Measurements from ENCODE around the gene CREBBP. TPM values are rescaled to one million over a fixed set of nuclear protein-coding genes. Genes with fewer than 3 reads are reported as not detected.
A peak's percentile ranks its signal among the peaks of the same experiment; 100 is the strongest.

CREBBP gene
- total and polyA plus RNA-seq, 9 of the 15 experiments (the other 6 are each of a cell fraction or from before 2014, with no cell fraction given), result 0.70 to 24.8 (median 5.6) TPM

DNA sequence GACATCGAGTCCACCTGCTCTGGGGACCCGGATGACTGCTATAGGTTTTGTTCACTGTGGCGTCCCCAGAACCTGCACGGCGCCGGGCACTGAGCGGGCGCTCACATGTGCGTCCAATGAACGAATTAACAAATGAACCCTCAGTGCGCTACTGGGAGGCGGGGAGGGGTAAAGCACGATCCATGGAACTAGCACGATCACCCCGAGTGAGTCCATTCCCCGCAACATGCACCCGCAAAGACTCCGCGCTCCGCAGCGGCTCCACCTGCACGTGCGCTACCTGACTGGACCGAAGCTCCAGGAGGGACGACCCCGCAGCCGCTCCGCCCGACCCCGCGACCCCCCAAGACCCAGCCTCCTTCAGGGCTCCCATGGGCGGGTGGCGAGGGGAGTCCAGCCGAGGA is 163.7 kb downstream of the CREBBP start (continued):
- TF ChIP-seq SRSF7 (optimal IDR thresholded peaks at IDR 0.05; ENCODE audit: low read depth, low read length) (no peak), NFRKB (IDR thresholded peaks at IDR 0.05; ENCODE audit: low read depth) (0 out of 2 replicates have a peak, but pooled peaks have one; percentile 25), ARNT (IDR thresholded peaks at IDR 0.05) (no peak), NELFE (IDR thresholded peaks at IDR 0.05; ENCODE audit: insufficient read depth, insufficient read length) (no peak), RAD51 (IDR thresholded peaks at IDR 0.05; ENCODE audit: borderline replicate concordance, low read depth) (no peak), ARID1B (IDR thresholded peaks at IDR 0.05) (no peak), ZC3H8 (IDR thresholded peaks at IDR 0.05) (no peak), ZNF347 (CRISPR knock-in tag; IDR thresholded peaks at IDR 0.05; ENCODE audit: low read depth) (no peak)
- TF ChIP-seq, protein P1, sequence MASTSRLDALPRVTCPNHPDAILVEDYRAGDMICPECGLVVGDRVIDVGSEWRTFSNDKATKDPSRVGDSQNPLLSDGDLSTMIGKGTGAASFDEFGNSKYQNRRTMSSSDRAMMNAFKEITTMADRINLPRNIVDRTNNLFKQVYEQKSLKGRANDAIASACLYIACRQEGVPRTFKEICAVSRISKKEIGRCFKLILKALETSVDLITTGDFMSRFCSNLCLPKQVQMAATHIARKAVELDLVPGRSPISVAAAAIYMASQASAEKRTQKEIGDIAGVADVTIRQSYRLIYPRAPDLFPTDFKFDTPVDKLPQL (IDR thresholded peaks at IDR 0.05; ENCODE audit: extremely low read depth, insufficient read length), result no peak
- TF ChIP-seq, protein P2, sequence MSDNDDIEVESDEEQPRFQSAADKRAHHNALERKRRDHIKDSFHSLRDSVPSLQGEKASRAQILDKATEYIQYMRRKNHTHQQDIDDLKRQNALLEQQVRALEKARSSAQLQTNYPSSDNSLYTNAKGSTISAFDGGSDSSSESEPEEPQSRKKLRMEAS (CRISPR knock-in tag; IDR thresholded peaks at IDR 0.05), result peak; percentile 59
- TF ChIP-seq, protein P3, sequence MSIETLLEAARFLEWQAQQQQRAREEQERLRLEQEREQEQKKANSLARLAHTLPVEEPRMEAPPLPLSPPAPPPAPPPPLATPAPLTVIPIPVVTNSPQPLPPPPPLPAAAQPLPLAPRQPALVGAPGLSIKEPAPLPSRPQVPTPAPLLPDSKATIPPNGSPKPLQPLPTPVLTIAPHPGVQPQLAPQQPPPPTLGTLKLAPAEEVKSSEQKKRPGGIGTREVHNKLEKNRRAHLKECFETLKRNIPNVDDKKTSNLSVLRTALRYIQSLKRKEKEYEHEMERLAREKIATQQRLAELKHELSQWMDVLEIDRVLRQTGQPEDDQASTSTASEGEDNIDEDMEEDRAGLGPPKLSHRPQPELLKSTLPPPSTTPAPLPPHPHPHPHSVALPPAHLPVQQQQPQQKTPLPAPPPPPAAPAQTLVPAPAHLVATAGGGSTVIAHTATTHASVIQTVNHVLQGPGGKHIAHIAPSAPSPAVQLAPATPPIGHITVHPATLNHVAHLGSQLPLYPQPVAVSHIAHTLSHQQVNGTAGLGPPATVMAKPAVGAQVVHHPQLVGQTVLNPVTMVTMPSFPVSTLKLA (conservative IDR thresholded peaks at IDR 0.05), result peak in 1 of 2 experiments; percentile 24
- TF ChIP-seq, protein P4, sequence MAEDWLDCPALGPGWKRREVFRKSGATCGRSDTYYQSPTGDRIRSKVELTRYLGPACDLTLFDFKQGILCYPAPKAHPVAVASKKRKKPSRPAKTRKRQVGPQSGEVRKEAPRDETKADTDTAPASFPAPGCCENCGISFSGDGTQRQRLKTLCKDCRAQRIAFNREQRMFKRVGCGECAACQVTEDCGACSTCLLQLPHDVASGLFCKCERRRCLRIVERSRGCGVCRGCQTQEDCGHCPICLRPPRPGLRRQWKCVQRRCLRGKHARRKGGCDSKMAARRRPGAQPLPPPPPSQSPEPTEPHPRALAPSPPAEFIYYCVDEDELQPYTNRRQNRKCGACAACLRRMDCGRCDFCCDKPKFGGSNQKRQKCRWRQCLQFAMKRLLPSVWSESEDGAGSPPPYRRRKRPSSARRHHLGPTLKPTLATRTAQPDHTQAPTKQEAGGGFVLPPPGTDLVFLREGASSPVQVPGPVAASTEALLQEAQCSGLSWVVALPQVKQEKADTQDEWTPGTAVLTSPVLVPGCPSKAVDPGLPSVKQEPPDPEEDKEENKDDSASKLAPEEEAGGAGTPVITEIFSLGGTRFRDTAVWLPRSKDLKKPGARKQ (CRISPR knock-in tag; IDR thresholded peaks at IDR 0.05), result no peak
- TF ChIP-seq, protein P5, sequence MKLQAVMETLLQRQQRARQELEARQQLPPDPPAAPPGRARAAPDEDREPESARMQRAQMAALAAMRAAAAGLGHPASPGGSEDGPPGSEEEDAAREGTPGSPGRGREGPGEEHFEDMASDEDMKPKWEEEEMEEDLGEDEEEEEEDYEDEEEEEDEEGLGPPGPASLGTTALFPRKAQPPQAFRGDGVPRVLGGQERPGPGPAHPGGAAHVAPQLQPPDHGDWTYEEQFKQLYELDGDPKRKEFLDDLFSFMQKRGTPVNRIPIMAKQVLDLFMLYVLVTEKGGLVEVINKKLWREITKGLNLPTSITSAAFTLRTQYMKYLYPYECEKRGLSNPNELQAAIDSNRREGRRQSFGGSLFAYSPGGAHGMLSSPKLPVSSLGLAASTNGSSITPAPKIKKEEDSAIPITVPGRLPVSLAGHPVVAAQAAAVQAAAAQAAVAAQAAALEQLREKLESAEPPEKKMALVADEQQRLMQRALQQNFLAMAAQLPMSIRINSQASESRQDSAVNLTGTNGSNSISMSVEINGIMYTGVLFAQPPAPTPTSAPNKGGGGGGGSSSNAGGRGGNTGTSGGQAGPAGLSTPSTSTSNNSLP (IDR thresholded peaks at IDR 0.05; ENCODE audit: borderline replicate concordance, low read depth, low read length), result no peak
- TF ChIP-seq, protein P6, sequence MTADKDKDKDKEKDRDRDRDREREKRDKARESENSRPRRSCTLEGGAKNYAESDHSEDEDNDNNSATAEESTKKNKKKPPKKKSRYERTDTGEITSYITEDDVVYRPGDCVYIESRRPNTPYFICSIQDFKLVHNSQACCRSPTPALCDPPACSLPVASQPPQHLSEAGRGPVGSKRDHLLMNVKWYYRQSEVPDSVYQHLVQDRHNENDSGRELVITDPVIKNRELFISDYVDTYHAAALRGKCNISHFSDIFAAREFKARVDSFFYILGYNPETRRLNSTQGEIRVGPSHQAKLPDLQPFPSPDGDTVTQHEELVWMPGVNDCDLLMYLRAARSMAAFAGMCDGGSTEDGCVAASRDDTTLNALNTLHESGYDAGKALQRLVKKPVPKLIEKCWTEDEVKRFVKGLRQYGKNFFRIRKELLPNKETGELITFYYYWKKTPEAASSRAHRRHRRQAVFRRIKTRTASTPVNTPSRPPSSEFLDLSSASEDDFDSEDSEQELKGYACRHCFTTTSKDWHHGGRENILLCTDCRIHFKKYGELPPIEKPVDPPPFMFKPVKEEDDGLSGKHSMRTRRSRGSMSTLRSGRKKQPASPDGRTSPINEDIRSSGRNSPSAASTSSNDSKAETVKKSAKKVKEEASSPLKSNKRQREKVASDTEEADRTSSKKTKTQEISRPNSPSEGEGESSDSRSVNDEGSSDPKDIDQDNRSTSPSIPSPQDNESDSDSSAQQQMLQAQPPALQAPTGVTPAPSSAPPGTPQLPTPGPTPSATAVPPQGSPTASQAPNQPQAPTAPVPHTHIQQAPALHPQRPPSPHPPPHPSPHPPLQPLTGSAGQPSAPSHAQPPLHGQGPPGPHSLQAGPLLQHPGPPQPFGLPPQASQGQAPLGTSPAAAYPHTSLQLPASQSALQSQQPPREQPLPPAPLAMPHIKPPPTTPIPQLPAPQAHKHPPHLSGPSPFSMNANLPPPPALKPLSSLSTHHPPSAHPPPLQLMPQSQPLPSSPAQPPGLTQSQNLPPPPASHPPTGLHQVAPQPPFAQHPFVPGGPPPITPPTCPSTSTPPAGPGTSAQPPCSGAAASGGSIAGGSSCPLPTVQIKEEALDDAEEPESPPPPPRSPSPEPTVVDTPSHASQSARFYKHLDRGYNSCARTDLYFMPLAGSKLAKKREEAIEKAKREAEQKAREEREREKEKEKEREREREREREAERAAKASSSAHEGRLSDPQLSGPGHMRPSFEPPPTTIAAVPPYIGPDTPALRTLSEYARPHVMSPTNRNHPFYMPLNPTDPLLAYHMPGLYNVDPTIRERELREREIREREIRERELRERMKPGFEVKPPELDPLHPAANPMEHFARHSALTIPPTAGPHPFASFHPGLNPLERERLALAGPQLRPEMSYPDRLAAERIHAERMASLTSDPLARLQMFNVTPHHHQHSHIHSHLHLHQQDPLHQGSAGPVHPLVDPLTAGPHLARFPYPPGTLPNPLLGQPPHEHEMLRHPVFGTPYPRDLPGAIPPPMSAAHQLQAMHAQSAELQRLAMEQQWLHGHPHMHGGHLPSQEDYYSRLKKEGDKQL (CRISPR knock-in tag; IDR thresholded peaks at IDR 0.05; ENCODE audit: borderline replicate concordance), result 0 out of 2 replicates have a peak, but pooled peaks have one; percentile 19
- TF ChIP-seq, protein P7, sequence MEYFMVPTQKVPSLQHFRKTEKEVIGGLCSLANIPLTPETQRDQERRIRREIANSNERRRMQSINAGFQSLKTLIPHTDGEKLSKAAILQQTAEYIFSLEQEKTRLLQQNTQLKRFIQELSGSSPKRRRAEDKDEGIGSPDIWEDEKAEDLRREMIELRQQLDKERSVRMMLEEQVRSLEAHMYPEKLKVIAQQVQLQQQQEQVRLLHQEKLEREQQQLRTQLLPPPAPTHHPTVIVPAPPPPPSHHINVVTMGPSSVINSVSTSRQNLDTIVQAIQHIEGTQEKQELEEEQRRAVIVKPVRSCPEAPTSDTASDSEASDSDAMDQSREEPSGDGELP (CRISPR knock-in tag; IDR thresholded peaks at IDR 0.05; ENCODE audit: borderline replicate concordance), result peak; percentile 59; the same call in 1 of the 2 replicates

Data from K562 (cell line).